IMR-90 (cell line): Measurements from ENCODE around the gene ZNF74. TPM values are rescaled to one million over a fixed set of nuclear protein-coding genes. Genes with fewer than 3 reads are reported as not detected.

Experiments used
- ATAC-seq: fragments of 200-7000 bp; cut with Tn5 transposase; 2 replicates; pipeline ENCODE4 v1.9.1; 2020; ENCODE audit warnings: low read depth, mild to moderate bottlenecking, moderate library complexity
- BruUV-seq: library from RNA; stranded (reverse); fragments of 400-500 nt; replicated peaks from 2 replicates; lab custom pipeline; 2021; lab: Mats Ljungman, UMichigan
- CTCF ChIA-PET: fragments of 300-600 bp; formaldehyde crosslinking; extraction: SDS; loops from one replicate; lab custom pipeline; 2021; ENCODE audit warnings: antibody characterized with exemption; lab: Yijun Ruan, JAX
- POLR2A ChIA-PET: fragments of 300-600 bp; sonication (Branson Sonifier 250); formaldehyde crosslinking; loops from one replicate; lab custom pipeline; 2022; ENCODE audit warnings: antibody characterized with exemption; ENCODE audit not compliant: unreplicated experiment; lab: Charles Lee
- DNase-seq: peaks from one replicate; pipeline ENCODE4 v3.0.0; 2013
- H2AFZ ChIP-seq: replicated peaks from 2 replicates; pipeline ENCODE3; 2013; ENCODE audit warnings: low read length, mild to moderate bottlenecking; ENCODE audit not compliant: poor library complexity
- H2AK5ac ChIP-seq: 2 replicates; pipeline ENCODE4 v1.6.1; 2013; ENCODE audit warnings: low read depth, low read length, inconsistent platforms
- H2AK9ac ChIP-seq: replicated peaks from 2 replicates; pipeline ENCODE3; 2013; ENCODE audit warnings: mild to moderate bottlenecking, low read depth, low read length, moderate library complexity; ENCODE audit not compliant: poor library complexity
- H2BK120ac ChIP-seq: 2 replicates; pipeline ENCODE4 v1.6.1; 2013; ENCODE audit warnings: low read depth, low read length, inconsistent platforms
- H2BK15ac ChIP-seq: 3 replicates; pipeline ENCODE4 v1.6.1; 2013; ENCODE audit warnings: low read depth, low read length, inconsistent platforms
- H2BK20ac ChIP-seq: 2 replicates; pipeline ENCODE4 v1.6.1; 2013; ENCODE audit warnings: low read depth, mild to moderate bottlenecking, inconsistent platforms, low read length, moderate library complexity
- H2BK5ac ChIP-seq: 2 replicates; pipeline ENCODE4 v1.6.1; 2013; ENCODE audit warnings: mild to moderate bottlenecking, low read depth, low read length, inconsistent platforms; ENCODE audit not compliant: poor library complexity, severe bottlenecking
- H3K14ac ChIP-seq: replicated peaks from 2 replicates; pipeline ENCODE4 v1.6.1; 2013; ENCODE audit warnings: low read depth, low read length, inconsistent platforms
- H3K18ac ChIP-seq: 2 replicates; pipeline ENCODE4 v1.6.1; 2013; ENCODE audit warnings: low read depth, low read length, control low read depth
- H3K23ac ChIP-seq: 2 replicates; pipeline ENCODE4 v1.6.1; 2013; ENCODE audit warnings: low read depth, low read length, inconsistent platforms
- H3K27ac ChIP-seq: 2 replicates; pipeline ENCODE4 v1.5.1; 2013; ENCODE audit warnings: mild to moderate bottlenecking, control low read depth, low read length; ENCODE audit not compliant: insufficient read depth
- H3K27me3 ChIP-seq: 2 replicates; pipeline ENCODE4 v1.6.1; 2013; ENCODE audit warnings: low read length; ENCODE audit not compliant: control insufficient read depth, insufficient read depth
- H3K36me3 ChIP-seq: 2 replicates; pipeline ENCODE4 v1.6.1; 2013; ENCODE audit warnings: low read length, mixed read lengths; ENCODE audit not compliant: control insufficient read depth, insufficient read depth
- H3K4ac ChIP-seq: 2 replicates; pipeline ENCODE4 v1.6.1; 2013; ENCODE audit warnings: low read depth, low read length, inconsistent platforms
- H3K4me1 ChIP-seq: 2 replicates; pipeline ENCODE4 v1.6.1; 2013; ENCODE audit warnings: low read length, mixed read lengths; ENCODE audit not compliant: control insufficient read depth, insufficient read depth
- H3K4me2 ChIP-seq: 2 replicates; pipeline ENCODE4 v1.6.1; 2013; ENCODE audit warnings: low read depth, mild to moderate bottlenecking, control low read depth, low read length, moderate library complexity
- H3K4me3 ChIP-seq: 2 replicates; pipeline ENCODE4 v1.5.1; 2013; ENCODE audit warnings: low read depth, mild to moderate bottlenecking, control low read depth, low read length, moderate library complexity; ENCODE audit not compliant: insufficient read depth
- H3K56ac ChIP-seq: 2 replicates; pipeline ENCODE4 v1.6.1; 2013; ENCODE audit warnings: low read length, inconsistent platforms; ENCODE audit not compliant: insufficient read depth; ENCODE audit errors: extremely low read depth
- H3K79me1 ChIP-seq, 2 experiments: 2 replicates each; pipeline ENCODE4 v1.6.1; 2013; ENCODE audit warnings: low read length in 2 of 2, inconsistent platforms in 1 of 2, low read depth in 1 of 2
- H3K9ac ChIP-seq: 2 replicates; pipeline ENCODE4 v1.6.1; 2013; ENCODE audit warnings: low read depth, low read length, control low read depth
- H3K9me1 ChIP-seq: 2 replicates; pipeline ENCODE4 v1.6.1; 2013; ENCODE audit warnings: low read length, inconsistent platforms; ENCODE audit not compliant: insufficient read depth
- H3K9me3 ChIP-seq: 2 replicates; pipeline ENCODE4 v1.6.1; 2013; ENCODE audit warnings: low read length; ENCODE audit not compliant: control insufficient read depth, insufficient read depth
- H4K20me1 ChIP-seq: 2 replicates; pipeline ENCODE4 v1.6.1; 2013; ENCODE audit warnings: low read length, inconsistent platforms; ENCODE audit not compliant: insufficient read depth
- H4K5ac ChIP-seq: 2 replicates; pipeline ENCODE4 v1.6.1; 2013; ENCODE audit warnings: mild to moderate bottlenecking, low read depth, low read length, control low read depth
- H4K8ac ChIP-seq, 2 experiments: 2 replicates each; pipeline ENCODE4 v1.6.1; 2013; ENCODE audit warnings: low read depth in 2 of 2, low read length in 2 of 2, control low read depth in 1 of 2, inconsistent platforms in 1 of 2
- H4K91ac ChIP-seq: 2 replicates; pipeline ENCODE4 v1.6.1; 2013; ENCODE audit warnings: low read depth, low read length, inconsistent platforms; ENCODE audit not compliant: insufficient read depth
- ELK1 ChIP-seq: fragments of 150-350 bp; IDR thresholded peaks from 2 replicates; pipeline ENCODE4 v1.6.1; 2016; ENCODE audit warnings: low read depth, mild to moderate bottlenecking, low read length, moderate library complexity, borderline replicate concordance
- MXI1 ChIP-seq: IDR thresholded peaks from 2 replicates; pipeline ENCODE4 v1.6.1; 2012; ENCODE audit warnings: low read depth, mild to moderate bottlenecking, low read length, moderate library complexity, borderline replicate concordance
- RAD21 ChIP-seq: IDR thresholded peaks from 2 replicates; pipeline ENCODE4 v1.6.1; 2012; ENCODE audit warnings: low read length, improper control_type of control experiment
- SMC3 ChIP-seq: fragments of 150-350 bp; IDR thresholded peaks from 2 replicates; pipeline ENCODE4 v1.6.1; 2016; ENCODE audit warnings: low read depth, mild to moderate bottlenecking, antibody characterized with exemption, low read length, moderate library complexity
- WGBS, 2 experiments: methylation state at CpG; one replicate each; pipeline versions ENCODE4 v1.1.5 to v1.1.7; 2013; ENCODE audit warnings: missing lambda C conversion rate in 2 of 2; ENCODE audit not compliant: insufficient read length in 1 of 2; ENCODE audit errors: extremely low coverage in 2 of 2; 5-methylcytosine and 5-hydroxymethylcytosine counted together
- dilution Hi-C: fragments of 300-500 bp; cut with HindIII; formaldehyde crosslinking; loops from one replicate; pipeline ENCODE4 v1.14.3; 2018; ENCODE audit warnings: low sequenced_read_pairs; ENCODE audit not compliant: unreplicated experiment
- in situ Hi-C: fragments of 300-500 bp; cut with MboI; formaldehyde crosslinking; loops from 3 replicates; pipeline ENCODE4 v1.14.3; 2019; ENCODE audit warnings: low sequenced_read_pairs, inconsistent platforms, mixed read lengths
- intact Hi-C: fragments of 100-400 bp; cut with micrococcal nuclease; formaldehyde crosslinking; loops from 2 replicates; pipeline ENCODE4 v1.10.0; 2022
- polyA plus RNA-seq, 3 experiments: library from polyadenylated mRNA; depleted of rRNA; stranded (reverse); fragments of >200 nt; gene quantifications; 2 replicates each; pipeline ENCODE4 v1.2.3, GENCODE V29; 2012; ENCODE audit warnings: low replicate concordance in 1 of 3
- total RNA-seq: library from RNA; depleted of rRNA; stranded (reverse); fragments of >200 nt; gene quantifications from 2 replicates; pipeline ENCODE4 v1.2.3, GENCODE V29; 2012

ZNF74 gene
- total and polyA plus RNA-seq, 2 of the 4 experiments (the other 2 are of a cell fraction), result 7.5 to 8.4 TPM

DNA sequence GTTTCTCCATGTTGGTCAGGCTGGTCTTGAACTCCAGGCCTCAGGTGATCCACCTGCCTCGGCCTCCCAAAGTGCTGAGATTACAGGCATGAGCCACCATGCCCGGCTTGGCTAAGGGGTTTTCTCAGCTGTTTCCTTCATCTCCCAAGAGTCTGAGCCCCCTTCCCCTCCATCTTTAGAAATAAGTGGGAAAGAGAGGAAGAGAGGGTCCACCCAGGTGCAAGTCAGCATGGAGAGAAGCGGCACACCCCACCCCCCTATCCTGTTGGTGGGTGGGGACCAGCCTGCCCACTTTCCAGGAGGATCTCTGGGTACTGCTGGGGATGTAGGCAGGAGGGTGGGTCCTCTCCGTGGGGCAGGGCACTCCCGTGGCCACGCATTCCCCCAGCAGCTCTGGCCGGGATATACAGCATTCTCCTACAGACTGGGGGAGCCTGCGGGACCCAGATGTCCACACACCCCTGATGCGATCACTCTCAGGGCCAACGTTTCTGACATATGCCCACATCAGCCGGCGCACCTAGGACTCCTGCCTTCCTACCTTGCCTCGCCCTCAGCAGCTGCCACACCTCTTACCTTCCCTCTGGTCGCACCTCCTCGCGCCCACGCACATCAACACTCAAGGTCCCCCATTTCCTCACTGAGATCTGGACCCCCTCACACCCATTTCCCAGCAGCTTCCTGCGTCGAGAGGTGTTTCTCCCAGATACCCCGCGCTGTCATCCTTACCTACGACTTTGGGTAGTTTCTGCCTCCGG, 34.7 kb downstream of the ZNF74 start:
- H2AK9ac ChIP-seq, result peak overlapping the region; percentile 65
- no peak overlapping the region for H3K9ac ChIP-seq
- H3K79me1 ChIP-seq, result peaks cover 3 to 58% of the 10 kb centered on the region in 2 experiments; a peak in 3 of 4 replicates
- H4K91ac ChIP-seq, result no peak overlapping the region
- H2BK5ac ChIP-seq, result no peak overlapping the region
- no peak overlapping the region for H3K27ac ChIP-seq
- H4K20me1 ChIP-seq, result peaks cover 75% of the 10 kb centered on the region
- H2AK5ac ChIP-seq, result no peak overlapping the region
- CTCF ChIA-PET, result no interaction called here
- no peak overlapping the region for H2AFZ ChIP-seq
- 99% methylated on average over 14 of the region's 23 CpGs; no CpG with 5 or more reads in 1 of the 2 experiments for WGBS, 2 experiments
- H3K4me3 ChIP-seq, result no peak overlapping the region
- no peak overlapping the region for H2BK15ac ChIP-seq
- DNase-seq, result no peak
- H4K5ac ChIP-seq, result no peak overlapping the region
- TF ChIP-seq ELK1 (no peak), MXI1 (no peak), SMC3 (no peak), RAD21 (no peak)
- H3K23ac ChIP-seq, result no peak overlapping the region
- H3K4me1 ChIP-seq, result 0 out of 2 replicates have a peak, but pooled peaks cover under 1% of the 10 kb centered on the region
- no peak overlapping the region for H2BK120ac ChIP-seq
- no TSS peak for BruUV-seq
- in situ Hi-C loops (no loop called here), dilution Hi-C loops (no loop called here), intact Hi-C loops (no loop called here)
- no peak overlapping the region for H3K18ac ChIP-seq
- H4K8ac ChIP-seq, result no peak overlapping the region
- POLR2A ChIA-PET, result interaction anchor here (0.6 kb wide), 1 partner anchor 84 kb away, joined by 3 read pairs; no protein-coding TSS in a partner anchor
- H3K9me1 ChIP-seq, result peaks cover 12% of the 10 kb centered on the region
- ATAC-seq, result no peak
- no peaks in the 10 kb centered on the region for H3K27me3 ChIP-seq
- H3K36me3 ChIP-seq, result peaks cover 54% of the 10 kb centered on the region
- H3K9me3 ChIP-seq, result no peaks in the 10 kb centered on the region
- H3K56ac ChIP-seq, result no peak overlapping the region
- no peak overlapping the region for H3K4me2 ChIP-seq
- no peak overlapping the region for H2BK20ac ChIP-seq
- H3K14ac ChIP-seq, result no peak overlapping the region
- no peak overlapping the region for H3K4ac ChIP-seq
